NCI-H524 treated with DMSO at 0.1 percent for 48 hours (cell line): ENCODE measurements around the gene ARHGAP1.
"Not testable (repeated sequence)": the region's sequence is repeated elsewhere in the genome, so short reads cannot be mapped to it uniquely, and the experiment has no call there.

ENCODE experiments used
- DNase-seq: peaks from one replicate; lab custom pipeline; 2025; lab: John Stamatoyannopoulos, UW

The ARHGAP1 gene

DNA sequence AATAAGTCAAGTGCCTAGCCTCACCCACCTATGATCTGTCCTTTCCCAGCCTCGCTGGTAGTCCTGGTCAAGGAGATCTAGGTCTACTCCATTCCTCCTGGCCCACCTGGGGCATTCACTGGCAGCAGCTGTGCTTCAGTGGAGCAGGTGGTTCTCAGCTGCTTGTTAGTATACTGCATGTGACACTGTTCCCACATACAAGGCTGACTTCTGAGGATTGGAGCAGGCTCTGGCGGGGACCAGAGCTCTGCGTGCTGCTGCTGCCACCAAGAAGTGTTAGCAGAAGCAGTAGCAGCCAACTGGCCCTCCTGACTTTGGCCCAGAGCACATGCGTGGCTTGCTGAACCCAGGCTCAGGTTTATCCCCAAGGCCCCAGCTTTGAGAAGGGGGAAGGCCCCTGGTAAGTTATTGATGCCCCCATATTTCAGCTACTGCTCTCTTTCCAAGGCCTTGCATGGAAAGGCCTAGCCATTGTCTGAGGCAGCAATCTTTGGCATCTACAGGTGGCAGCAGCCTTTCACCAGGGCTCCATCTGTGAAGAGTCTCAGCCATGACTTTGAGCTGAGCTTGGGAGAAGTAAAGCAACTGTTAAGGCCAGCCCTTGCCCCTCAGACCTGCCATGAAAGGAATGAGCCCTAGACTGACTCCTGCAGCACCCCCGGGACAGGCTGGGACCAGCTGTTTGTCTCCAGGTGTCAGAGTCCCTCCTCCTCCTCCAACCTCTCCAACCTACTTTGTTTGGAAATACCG lies 26.5 kb downstream of the ARHGAP1 start:
- DNase-seq: no peak

DNA sequence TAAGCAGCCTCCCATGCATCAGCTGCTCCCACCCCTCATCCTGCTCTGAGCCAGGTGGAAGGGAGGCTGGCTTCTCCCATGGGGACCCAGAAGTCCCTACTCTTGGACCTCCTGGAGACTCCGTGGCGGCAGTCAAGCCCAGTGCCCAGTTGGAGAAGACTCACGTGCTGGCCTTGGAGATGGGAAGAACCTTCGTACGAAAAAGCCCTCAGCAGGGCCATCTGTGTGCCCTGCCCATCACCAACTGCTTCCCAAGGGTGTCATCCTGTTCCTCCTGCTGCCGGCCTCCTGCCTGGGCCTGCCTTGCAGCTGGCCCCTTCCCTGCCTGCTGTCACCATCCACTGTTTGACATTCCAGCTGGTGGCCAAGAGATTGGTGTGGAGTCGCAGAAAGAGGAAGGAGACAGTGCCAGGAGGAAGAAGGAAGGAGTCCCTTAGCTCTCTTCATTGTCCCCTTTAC lies 28.0 kb downstream of the ARHGAP1 start:
- DNase-seq: peak; percentile 11

DNA sequence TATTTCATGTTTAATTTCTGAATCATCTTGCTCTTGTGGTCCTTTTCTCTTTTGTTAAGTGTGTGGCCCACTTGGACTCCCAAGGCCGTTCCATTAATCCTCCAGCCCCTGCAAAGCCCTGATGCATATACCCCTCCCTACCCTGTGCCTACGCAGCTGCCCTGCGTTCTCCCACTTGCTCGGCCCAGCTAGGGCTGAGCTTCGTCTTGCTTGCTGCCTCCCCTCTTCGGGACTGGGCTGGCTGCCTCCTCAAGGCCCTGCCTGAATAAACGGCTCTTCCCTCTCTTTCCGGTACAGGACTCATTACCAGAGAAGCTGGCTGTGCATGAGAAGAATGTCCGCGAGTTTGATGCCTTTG lies 28.5 kb downstream of the ARHGAP1 start:
- DNase-seq: no peak

DNA sequence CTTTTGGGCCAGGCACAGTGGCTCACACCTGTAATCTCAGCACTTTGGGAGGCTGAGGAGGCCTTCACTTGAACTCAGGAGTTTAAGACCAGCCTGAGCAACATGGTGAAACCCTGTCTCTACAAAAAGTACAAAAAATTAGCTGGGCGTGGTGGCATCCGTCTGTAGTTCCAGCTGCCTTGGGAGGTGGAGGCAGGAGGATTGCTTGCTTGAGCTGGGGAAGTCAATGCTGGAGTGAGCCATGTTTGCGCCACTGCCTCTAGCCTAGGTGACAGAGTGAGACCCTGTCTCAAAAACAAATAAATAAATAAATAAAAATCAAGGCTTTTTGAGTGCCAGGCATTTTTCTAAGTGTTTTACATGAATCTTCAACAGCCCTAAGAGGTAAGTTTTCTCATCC lies 29.9 kb downstream of the ARHGAP1 start:
- not testable (repeated sequence) for DNase-seq

DNA sequence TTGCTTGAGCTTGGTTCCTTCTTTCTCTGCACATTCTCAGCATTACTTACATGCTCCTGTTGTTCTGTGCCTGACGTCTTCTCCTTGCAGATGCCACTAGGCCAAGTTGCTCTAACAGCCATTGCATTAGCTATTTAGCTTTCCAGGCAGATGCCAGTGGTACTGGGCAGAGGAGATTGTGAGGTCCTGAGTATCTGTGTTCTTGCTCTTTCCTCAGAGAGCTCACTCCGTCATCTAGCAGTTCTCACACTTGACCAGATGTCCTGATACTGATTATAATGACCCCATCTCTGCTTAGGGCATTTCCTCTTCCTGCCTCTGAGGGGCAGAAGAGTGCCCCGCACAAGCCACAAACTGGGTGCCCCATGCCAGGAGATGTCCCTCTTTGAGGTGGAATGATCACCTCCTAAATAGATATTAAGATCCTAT lies 30.7 kb downstream of the ARHGAP1 start:
- no peak for DNase-seq

DNA sequence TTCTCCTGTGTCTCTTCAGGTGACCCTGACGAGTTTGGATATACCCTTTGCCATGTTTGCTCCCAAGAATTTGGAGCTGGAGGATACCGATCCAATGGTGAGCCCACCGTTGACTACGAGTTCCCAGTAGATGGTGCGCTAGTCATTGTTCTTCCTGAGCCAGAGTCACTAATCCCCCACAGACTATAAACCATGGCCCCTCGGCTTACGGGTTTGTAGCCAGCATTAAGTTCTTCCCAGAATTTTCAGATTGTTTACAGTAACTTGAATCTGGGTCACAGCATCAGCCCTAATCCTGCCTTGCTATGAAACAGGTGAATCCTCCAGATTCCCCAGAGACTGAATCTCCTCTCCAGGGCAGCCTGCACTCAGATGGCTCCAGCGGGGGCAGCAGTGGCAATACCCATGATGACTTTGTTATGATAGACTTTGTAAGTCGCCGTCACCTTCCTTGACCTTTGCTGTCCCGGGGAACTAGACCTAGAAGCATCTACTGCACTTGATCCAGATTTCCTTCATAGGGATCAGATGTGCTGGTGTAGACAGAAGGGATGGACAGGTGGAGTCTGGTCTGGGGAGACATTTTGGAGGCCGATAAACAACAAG lies 31.8 kb downstream of the ARHGAP1 start:
- DNase-seq: no peak

DNA sequence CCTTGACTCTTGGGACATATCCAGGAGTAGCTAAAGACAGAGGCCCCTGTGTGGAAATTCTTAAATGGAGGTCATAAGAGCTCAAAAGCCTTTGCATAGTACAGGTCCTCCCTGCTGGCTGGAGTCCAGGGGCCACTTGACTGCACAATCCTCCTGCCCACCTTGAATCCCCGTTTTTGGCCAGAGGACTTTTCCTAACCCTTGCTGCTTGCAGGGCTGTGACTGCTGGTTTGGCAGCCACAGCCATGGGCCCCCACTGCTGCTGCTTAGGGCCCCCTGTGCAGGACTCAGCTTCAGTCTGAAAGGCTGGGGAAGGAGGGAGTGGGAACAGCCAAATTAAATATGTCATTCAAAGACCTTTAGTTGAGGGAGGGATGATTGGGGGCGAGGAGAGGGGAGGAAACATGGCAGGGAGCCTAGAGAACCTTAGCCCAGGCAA lies 33.4 kb downstream of the ARHGAP1 start:
- no peak for DNase-seq

DNA sequence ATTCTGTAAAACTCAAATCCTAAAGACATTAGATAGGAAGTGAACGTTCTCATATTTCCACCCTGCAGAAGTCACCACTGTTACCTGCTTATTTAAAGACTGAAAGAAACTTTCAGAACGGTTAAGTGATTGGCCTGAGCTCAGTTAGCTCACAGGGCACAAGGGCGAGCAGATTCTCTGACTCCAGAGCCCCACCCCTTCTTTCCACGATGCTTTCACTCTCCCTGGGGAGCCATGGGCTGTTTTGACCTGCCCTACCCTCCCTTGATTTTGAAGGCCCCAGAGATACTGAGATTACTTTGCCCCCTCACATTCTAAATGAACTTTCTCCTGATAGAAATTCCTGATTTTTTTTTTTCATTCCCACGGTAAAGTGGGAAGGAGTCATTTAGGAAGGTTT lies 33.9 kb downstream of the ARHGAP1 start:
- DNase-seq: no peak

DNA sequence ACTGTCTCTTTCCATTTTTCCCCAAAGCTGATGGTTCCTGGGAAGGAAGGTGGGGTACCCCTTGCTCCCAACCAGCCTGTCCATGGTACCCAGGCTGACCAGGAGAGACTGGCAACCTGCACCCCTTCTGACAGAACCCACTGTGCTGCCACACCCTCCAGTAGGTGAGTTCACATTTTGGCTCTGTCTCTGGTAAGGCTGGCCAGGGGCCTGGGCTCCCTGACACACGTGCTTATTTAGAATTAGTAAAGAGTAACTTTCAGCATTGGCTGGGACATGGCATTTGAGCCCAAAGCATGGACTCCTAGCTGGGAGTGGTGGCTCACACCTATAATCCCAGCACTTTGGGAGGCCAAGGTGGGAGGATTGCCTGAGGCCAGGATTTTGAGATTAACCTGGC lies 35.1 kb downstream of the ARHGAP1 start:
- no peak for DNase-seq

DNA sequence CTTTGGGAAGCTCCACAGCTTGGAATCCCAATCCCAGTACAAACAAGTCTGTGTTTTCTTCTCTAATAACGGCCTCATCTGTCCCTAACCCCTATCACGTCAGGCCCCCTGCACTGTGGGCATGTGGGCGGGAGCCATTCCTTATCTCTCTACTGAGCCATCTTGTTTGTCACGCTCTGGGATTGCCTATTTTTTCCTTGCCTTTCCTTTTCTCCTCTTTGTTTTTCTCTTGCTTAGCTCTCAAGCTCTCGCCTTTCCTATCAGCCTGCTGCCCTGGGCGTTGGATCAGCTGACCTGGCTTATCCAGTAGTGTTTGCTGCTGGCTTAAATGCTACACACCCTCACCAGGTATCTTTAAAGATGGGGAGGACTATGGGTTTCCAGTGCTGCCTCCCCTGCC lies 35.8 kb downstream of the ARHGAP1 start:
- no peak for DNase-seq

DNA sequence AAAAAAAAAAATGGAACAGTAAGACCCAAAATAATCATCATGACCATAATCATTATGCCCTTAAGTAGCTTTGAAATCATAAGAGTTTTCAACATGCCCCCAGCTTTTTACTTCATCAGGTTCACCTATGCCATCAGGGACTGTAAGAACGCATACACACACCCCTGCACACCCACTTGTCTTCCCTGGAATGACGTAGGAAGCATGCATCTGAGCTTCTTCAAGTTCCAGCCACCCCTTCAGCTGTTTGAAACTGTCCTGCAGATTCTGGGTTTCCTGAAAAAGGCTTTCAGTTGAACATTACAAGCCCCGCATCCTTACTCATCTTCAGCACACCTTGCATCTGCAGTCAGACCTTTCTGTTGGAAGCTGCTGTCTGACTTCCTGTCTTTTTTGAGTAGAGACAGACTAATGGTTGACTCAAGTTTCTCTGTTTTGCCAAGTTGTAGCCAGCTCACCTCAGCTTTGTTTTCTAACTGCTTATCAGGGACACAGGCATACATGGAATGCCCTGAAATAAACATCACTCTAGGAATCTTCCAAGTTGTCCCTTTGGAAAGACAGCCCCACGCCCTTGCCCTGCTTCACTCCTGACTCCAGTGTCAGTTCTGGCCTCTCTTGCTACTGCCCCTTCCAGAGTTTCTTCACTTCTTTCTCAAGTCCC lies 37.0 kb downstream of the ARHGAP1 start:
- DNase-seq: no peak

DNA sequence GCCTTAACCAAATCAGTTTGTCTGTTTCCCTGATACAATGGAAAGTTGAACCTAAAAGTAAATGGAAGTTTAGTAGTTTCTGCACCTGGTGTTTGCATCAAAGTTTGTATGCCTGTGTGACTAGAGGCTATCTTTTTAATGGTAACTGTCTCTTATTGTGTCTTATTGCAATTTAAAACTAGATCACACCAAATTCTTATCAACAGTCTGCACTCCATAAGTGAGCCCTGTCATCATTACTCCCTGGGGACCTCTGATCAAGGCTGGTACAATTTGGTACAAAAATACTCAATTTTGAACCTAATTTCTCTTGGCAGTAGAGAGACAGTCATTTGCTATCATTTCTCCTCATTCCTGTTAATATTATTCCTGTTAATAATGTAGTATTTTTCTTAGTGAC lies 38.1 kb downstream of the ARHGAP1 start:
- DNase-seq: no peak

DNA sequence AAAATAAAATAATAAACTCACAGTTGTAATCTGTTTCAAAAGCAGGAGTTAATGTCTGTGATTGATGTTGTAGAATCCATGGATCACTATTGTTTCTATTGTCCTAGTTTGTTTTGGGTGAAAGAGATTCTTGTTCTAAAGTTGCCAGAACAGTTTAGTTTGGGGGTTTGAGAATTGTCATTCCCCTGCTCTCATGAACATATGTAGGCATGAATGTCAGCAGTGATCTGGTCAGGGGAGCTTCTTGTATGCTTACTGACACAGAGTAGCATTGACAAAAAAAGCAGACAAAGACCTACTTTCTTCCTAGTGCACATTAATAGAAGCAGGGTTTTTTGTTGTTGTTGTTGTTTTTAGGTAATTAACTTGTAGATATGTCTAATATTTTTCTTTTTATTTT lies 38.6 kb downstream of the ARHGAP1 start:
- DNase-seq: no peak

DNA sequence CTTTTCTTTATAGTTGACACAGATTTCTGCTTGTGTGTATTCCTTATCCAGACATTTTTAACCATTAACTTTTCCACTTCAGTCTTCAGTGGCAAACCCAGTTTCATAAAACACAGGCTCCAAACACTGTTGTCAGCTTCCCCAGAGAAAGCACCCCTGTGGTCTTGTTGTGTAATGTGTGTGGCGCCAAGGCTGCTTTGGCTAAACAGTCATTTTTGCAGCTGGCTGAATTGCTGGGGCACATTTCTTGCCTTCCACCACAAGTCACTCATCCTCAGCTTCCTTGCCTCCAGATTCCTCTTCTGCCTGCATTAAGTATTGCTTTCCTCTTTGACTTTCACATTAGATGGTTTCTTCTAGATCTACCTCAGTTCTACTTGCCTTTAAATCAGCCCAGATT lies 40.5 kb downstream of the ARHGAP1 start:
- no peak for DNase-seq

DNA sequence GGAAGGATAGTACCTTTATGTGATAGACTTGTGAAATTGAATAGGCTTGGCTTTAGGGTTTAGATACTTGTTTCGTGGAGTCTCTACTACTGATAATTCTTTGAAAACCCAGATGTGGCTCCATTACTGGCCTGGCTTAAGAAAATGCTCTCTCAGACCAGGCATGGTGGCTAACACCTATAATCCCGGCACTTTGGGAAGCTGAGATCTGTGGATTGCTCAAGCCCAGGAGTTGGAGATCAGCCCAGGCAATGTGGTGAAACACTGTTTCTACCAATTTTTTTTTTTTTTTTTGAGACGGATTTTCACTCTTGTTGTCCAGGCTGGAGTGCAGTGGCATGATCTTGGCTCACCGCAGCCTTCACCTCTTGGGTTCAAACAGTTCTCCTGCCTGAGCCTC lies 42.2 kb downstream of the ARHGAP1 start:
- DNase-seq: no peak

DNA sequence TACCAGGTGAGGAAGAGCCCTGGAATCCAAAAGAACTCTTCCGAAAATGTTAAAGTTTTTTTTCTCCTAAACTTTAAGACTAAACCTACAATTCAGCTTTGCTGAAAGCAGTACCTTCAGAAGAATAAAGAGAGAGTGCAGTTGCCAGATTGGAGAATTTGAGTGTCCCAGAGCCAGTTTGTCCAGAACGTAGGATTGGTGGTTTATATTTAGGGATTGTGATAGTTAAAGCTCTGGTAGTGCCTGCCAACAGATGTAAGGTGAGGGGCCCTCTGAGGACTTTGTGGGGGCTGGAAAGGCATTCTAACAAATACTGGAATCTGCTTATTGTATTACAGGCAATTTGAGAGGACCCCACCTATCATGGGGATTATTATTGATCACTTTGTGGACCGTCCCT lies 43.2 kb downstream of the ARHGAP1 start:
- DNase-seq: no peak

DNA sequence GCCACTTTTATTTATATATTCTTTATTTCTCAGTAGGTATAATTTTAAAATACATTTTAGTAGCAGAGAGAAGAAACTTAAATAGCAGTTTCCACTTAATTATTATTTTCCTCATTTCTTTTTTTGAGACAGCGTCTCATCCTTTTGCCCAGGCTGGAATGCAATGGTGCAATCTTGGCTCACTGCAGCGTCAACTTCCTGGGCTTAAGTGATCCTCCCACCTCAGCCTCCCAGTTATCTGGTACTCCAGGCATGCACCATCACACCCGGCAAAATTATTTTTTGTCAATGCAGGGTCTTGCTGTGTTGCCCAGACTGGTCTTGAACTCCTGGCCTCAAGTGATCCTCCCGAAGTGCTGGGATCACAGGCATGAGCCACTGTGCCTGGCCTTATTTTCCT lies 44.8 kb downstream of the ARHGAP1 start:
- no peak for DNase-seq

DNA sequence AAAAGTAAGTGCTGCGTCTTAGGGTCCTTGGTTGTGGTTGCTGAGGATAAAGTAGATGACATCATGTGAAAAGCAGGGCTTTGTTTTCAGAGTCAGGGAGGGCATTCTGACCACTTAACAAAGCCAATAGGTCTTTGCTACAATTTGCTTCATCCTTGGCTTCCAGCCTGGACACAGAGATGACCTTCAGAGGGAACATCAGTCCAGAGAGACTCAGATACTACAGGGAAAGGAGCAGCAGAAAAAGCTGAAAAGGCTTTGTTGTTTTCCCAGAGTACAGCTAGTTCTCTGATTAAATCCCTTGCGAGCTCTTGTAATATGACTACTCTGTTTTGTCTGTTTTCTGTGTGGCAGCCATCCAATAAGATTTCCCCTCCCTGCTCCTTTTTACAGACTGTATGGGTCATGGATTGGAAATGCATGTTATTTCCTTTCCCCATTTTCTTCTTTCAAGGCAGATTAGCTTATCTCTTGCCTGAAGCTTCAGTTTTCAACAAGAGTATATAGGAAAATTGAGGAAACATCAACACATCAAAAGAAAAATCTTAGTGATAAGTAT lies 51.2 kb downstream of the ARHGAP1 start:
- DNase-seq: no peak

DNA sequence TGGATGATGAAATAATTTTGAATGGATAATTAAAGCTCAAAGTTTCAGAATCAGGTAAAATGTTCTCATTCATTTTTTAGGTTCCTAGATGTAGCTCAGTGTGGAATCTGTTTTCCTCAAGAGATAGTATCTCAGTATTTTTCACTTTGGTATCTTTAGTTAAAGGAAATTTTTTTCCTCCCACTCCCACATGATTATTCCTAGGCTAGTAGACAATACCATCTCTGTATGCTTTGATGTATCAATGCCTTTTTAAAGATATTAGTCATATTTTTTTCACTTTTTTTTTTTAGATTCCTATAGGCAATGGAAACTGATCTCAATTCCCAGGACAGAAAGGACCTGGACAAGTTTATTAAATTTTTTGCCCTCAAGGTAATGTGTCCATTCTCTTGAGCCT lies 56.4 kb downstream of the ARHGAP1 start:
- DNase-seq: no peak

DNA sequence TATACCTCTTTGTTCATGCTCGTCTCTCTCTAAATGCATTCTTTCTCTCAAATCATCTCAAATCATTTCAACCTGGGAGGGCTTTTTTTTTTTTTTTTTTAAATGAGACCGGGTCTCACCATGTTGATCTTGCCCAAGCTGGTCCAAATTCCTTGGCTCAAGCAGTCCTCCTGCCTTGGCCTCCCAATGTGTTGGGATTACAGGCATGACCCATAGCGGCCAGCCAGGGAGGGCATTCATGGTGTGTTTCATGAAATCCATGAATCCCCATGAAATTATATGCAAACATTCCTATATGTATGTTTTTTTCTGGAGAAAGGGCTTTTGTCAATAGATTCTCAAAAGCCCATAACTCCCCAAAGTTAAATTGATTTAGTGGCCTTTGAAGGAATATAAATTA lies 56.9 kb downstream of the ARHGAP1 start:
- DNase-seq: no peak

DNA sequence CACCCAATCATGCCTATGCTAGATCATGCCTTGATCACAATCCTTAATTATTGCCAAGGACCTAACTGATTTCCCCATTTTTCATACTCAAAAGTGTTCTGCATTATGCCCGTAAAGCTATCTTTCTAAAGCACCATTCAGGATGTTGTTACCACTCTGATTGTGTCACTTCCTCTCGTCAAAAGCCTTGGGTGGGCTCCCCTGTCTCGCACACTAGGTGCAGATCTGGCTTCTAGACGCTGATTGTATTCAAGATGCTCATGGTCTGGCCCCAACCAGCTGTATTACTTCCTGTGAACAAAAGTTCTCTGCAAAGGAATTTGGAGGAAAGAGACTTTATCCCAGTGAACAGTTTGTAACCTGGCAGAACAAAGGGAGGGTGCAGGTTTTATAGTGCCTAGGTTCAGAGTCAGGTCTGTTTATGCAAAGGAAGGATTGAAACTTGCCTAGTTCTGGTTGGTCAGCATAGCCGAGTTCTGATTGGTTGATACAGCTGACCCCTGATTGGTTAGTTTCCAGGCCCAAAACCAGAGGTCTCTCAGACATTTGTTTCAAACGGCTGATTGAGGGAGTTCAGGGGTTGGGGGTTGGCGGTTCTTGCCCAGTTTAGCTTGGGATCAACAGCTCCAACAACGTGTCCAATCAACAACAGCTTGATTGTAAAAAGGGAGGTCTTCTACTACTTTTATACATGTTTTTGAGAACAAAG lies 57.6 kb downstream of the ARHGAP1 start:
- DNase-seq: no peak

DNA sequence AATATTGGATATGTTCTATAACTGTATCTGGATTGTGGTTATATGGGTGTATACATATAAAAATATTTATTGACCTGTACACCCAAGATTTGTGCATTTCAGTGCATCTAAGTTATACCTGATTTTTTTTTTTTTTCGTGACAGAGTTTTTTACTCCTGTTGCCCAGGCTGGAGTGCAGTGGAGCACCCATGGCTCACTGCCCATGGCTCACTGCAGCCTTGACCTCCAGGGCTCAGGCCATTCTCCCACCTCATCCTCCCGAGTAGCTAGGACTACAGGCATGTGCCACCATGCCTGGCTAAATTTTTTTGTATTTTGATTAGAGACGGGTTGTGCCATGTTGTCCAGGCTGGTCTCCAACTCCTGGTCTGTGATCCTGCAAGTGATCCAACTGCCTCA lies 58.8 kb downstream of the ARHGAP1 start:
- DNase-seq: no peak
